Natural killer cell (primary cell): ENCODE results near the gene TMEM184C. TPM values are rescaled to one million over a fixed set of nuclear protein-coding genes. Genes with fewer than 3 reads are reported as not detected.

Source experiments
- ATAC-seq, 3 donors: fragments of 150-1000 bp in 2 of 3; fragments of 200-7000 bp in 1 of 3; cut with Tn5 transposase; 1 replicate in 1 of 3; 2 replicates in 2 of 3; pipeline ENCODE4 v1.10.0; 2021; ENCODE audit warnings: mild to moderate bottlenecking in 2 of 3, moderate library complexity in 2 of 3
- DNase-seq, 2 donors: peaks; one replicate each; pipeline versions ENCODE4 v3.0.0 to v3.0.0-alpha.2; 2013 to 2021; ENCODE audit warnings: mixed read lengths in 1 of 2
- H3K27ac ChIP-seq: one replicate; pipeline ENCODE4 v1.5.1; 2013; ENCODE audit warnings: mild to moderate bottlenecking, low read length
- H3K27me3 ChIP-seq: one replicate; pipeline ENCODE4 v1.6.1; 2013; ENCODE audit warnings: low read length; ENCODE audit not compliant: control insufficient read depth, insufficient read depth
- H3K36me3 ChIP-seq: one replicate; pipeline ENCODE4 v1.6.1; 2013; ENCODE audit warnings: low read length; ENCODE audit not compliant: control insufficient read depth, insufficient read depth
- H3K4me1 ChIP-seq: one replicate; pipeline ENCODE4 v1.6.1; 2013; ENCODE audit warnings: low read length; ENCODE audit not compliant: control insufficient read depth, insufficient read depth
- H3K4me3 ChIP-seq: one replicate; pipeline ENCODE4 v1.5.1; 2013; ENCODE audit warnings: low read length
- H3K9me3 ChIP-seq: one replicate; pipeline ENCODE4 v1.6.1; 2013; ENCODE audit warnings: low read length; ENCODE audit not compliant: control insufficient read depth, insufficient read depth
- H3K27ac Mint-ChIP-seq, 2 donors: one replicate each; pipeline ENCODE4 v1.8.0; 2022; ENCODE audit warnings: mild to moderate bottlenecking in 2 of 2, mixed read lengths in 2 of 2, moderate library complexity in 1 of 2
- H3K27me3 Mint-ChIP-seq, 2 donors: one replicate each; pipeline ENCODE4 v1.8.0; 2022; ENCODE audit warnings: low read depth in 2 of 2, mixed read lengths in 2 of 2
- H3K36me3 Mint-ChIP-seq: one replicate; pipeline ENCODE4 v1.8.0; 2022; ENCODE audit warnings: mixed read lengths
- H3K4me1 Mint-ChIP-seq, 2 donors: one replicate each; pipeline ENCODE4 v1.8.0; 2022; ENCODE audit warnings: mixed read lengths in 2 of 2
- H3K4me3 Mint-ChIP-seq: one replicate; pipeline ENCODE4 v1.8.0; 2022; ENCODE audit warnings: mild to moderate bottlenecking, moderate library complexity, mixed read lengths
- H3K9me3 Mint-ChIP-seq, 2 donors: one replicate each; pipeline ENCODE4 v1.8.0; 2022; ENCODE audit warnings: mixed read lengths in 2 of 2
- CTCF ChIP-seq: fragments of 200-600 bp; IDR thresholded peaks from one replicate; pipeline ENCODE4 v1.8.0; 2022; ENCODE audit warnings: antibody characterized with exemption
- WGBS: methylation state at CpG from one replicate; pipeline ENCODE4 v1.1.7; 2013; ENCODE audit warnings: missing lambda C conversion rate; ENCODE audit not compliant: insufficient coverage; 5-methylcytosine and 5-hydroxymethylcytosine counted together
- intact Hi-C: fragments of 100-400 bp; cut with micrococcal nuclease; formaldehyde crosslinking; loops from one replicate; pipeline ENCODE4 v1.14.2; 2022
- total RNA-seq, 4 donors: library from RNA; stranded (reverse); fragments of 120-200 nt in 1 of 4; gene quantifications; one replicate each; pipeline versions ENCODE4 v1.2.3 to v1.2.4, GENCODE V29; 2013 to 2022

Gene TMEM184C
- total RNA-seq, 3 donors from 2014 or later (not counting 1 experiment from before 2014, with no cell fraction given): 14.4 to 15.5 (median 15.1) TPM

GRCh38 chr4:147640331-147640730 lies 23.1 kb downstream of the TMEM184C start:
- intact Hi-C loops: no loop called here
- Mint-ChIP-seq H3K36me3 (peaks cover 17% of the 10 kb centered on the region), H3K27me3 (no peaks in the 10 kb centered on the region), H3K9me3 (no peaks in the 10 kb centered on the region), H3K4me3 (no peak overlapping the region), H3K27ac (no peak overlapping the region), H3K4me1 (peaks cover 11 to 17% of the 10 kb centered on the region in 2 donors)
- no peak for TF ChIP-seq CTCF
- DNase-seq (no peak), ATAC-seq (no peak)
- no peaks in the 10 kb centered on the region for H3K27me3 ChIP-seq
- 97% methylated on average over 1 of the region's 1 CpG for WGBS
- H3K9me3 ChIP-seq: no peaks in the 10 kb centered on the region
- H3K4me3 ChIP-seq: no peak overlapping the region
- H3K27ac ChIP-seq: no peak overlapping the region
- peaks cover 37% of the 10 kb centered on the region for H3K36me3 ChIP-seq
- H3K4me1 ChIP-seq: no peaks in the 10 kb centered on the region

- DNase-seq: no peak
- Histone ChIP-seq H3K27ac (no peak overlapping the region), H3K4me1 (no peaks in the 10 kb centered on the region), H3K36me3 (peaks cover 23% of the 10 kb centered on the region), H3K27me3 (no peaks in the 10 kb centered on the region), H3K4me3 (no peak overlapping the region), H3K9me3 (no peaks in the 10 kb centered on the region)
- intact Hi-C loops: no loop called here
- no peaks in the 10 kb centered on the region for H3K36me3 Mint-ChIP-seq
- H3K27ac Mint-ChIP-seq: no peak overlapping the region
- no peak for ATAC-seq
- 100% methylated on average over 1 of the region's 1 CpG for WGBS
- H3K4me1 Mint-ChIP-seq: peaks cover 29 to 34% of the 10 kb centered on the region in 2 donors
- H3K9me3 Mint-ChIP-seq: no peaks in the 10 kb centered on the region
- no peak overlapping the region for H3K4me3 Mint-ChIP-seq
- no peaks in the 10 kb centered on the region for H3K27me3 Mint-ChIP-seq
- TF ChIP-seq CTCF: no peak
Observed at GRCh38 chr4:147643616-147644015, 26.4 kb downstream of the TMEM184C start.

GRCh38 chr4:147644471-147644870 lies 27.3 kb downstream of the TMEM184C start:
- Mint-ChIP-seq H3K4me1 (peaks cover 31 to 34% of the 10 kb centered on the region in 2 donors), H3K4me3 (no peak overlapping the region), H3K27ac (no peak overlapping the region), H3K36me3 (no peaks in the 10 kb centered on the region), H3K9me3 (no peaks in the 10 kb centered on the region), H3K27me3 (no peaks in the 10 kb centered on the region)
- WGBS: 100% methylated on average over 2 of the region's 3 CpGs
- DNase-seq (no peak), ATAC-seq (no peak)
- Histone ChIP-seq H3K36me3 (peaks cover 25% of the 10 kb centered on the region), H3K9me3 (no peaks in the 10 kb centered on the region), H3K27ac (no peak overlapping the region), H3K4me1 (no peaks in the 10 kb centered on the region), H3K27me3 (no peaks in the 10 kb centered on the region), H3K4me3 (no peak overlapping the region)
- TF ChIP-seq CTCF: no peak
- intact Hi-C loops: no loop called here

- no peak overlapping the region for H3K27ac Mint-ChIP-seq
- ATAC-seq (no peak), DNase-seq (no peak)
- no peaks in the 10 kb centered on the region for H3K27me3 Mint-ChIP-seq
- no peaks in the 10 kb centered on the region for H3K9me3 ChIP-seq
- peaks cover 2% of the 10 kb centered on the region for H3K4me1 ChIP-seq
- intact Hi-C loops: no loop called here
- no peaks in the 10 kb centered on the region for H3K27me3 ChIP-seq
- H3K4me1 Mint-ChIP-seq: peaks cover 32 to 34% of the 10 kb centered on the region in 2 donors
- H3K27ac ChIP-seq: no peak overlapping the region
- no peak overlapping the region for H3K4me3 Mint-ChIP-seq
- H3K4me3 ChIP-seq: no peak overlapping the region
- no peak for TF ChIP-seq CTCF
- no peaks in the 10 kb centered on the region for H3K36me3 Mint-ChIP-seq
- H3K36me3 ChIP-seq: peaks cover 24% of the 10 kb centered on the region
- no peaks in the 10 kb centered on the region for H3K9me3 Mint-ChIP-seq
Observed at GRCh38 chr4:147645099-147645498, 27.9 kb downstream of the TMEM184C start.
